ENCODE data around the gene UNC5B. TPM values are rescaled to one million over a fixed set of nuclear protein-coding genes. Genes with fewer than 3 reads are reported as not detected.

The UNC5B gene
- polyA plus RNA-seq, 1 donor (not counting 4 experiments of a cell fraction or from before 2014, with no cell fraction given), result 1.1 TPM

DNA sequence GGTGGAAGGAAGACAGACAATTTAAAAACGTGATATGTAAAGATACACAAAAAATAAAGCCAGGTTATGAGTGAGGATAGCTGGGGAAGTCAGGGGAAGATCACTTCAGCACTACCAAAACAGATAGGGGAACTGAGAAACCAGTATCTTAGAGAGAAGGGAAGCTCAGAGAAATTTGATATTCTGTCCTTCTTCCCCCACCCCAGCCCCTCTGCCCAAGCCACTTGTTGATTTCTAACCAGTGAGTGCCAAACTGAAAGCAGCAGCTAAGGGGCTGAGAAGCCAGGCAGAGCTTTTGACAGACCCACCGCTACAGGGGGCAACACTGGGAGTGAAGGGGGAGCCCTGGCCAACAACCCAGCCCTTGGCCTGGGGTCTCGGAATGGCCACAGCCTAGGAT lies 97.5 kb downstream of the UNC5B start:
- DNase-seq (ENCODE audit: low read depth, low spot score) (no peak), FAIRE-seq (no peak)
- no peak overlapping the region for H3K4me2 ChIP-seq (ENCODE audit: control insufficient read depth, extremely low read depth, insufficient read depth, low read depth, low read length)
- no peak for TF ChIP-seq EZH2 (IDR thresholded peaks at IDR 0.05; ENCODE audit: low read length)
- TF ChIP-seq, protein P1, sequence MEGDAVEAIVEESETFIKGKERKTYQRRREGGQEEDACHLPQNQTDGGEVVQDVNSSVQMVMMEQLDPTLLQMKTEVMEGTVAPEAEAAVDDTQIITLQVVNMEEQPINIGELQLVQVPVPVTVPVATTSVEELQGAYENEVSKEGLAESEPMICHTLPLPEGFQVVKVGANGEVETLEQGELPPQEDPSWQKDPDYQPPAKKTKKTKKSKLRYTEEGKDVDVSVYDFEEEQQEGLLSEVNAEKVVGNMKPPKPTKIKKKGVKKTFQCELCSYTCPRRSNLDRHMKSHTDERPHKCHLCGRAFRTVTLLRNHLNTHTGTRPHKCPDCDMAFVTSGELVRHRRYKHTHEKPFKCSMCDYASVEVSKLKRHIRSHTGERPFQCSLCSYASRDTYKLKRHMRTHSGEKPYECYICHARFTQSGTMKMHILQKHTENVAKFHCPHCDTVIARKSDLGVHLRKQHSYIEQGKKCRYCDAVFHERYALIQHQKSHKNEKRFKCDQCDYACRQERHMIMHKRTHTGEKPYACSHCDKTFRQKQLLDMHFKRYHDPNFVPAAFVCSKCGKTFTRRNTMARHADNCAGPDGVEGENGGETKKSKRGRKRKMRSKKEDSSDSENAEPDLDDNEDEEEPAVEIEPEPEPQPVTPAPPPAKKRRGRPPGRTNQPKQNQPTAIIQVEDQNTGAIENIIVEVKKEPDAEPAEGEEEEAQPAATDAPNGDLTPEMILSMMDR (optimal IDR thresholded peaks at IDR 0.05 in 1 of 3, IDR thresholded peaks at IDR 0.05 in 1 of 3, conservative IDR thresholded peaks at IDR 0.05 in 1 of 3; ENCODE audit: extremely low read depth in 1 of 3, insufficient read depth in 2 of 3, low read length in 3 of 3), result no peak
- H3K36me3 ChIP-seq (ENCODE audit: control insufficient read depth in 2 of 2, extremely low read depth in 1 of 2, insufficient read depth in 2 of 2, low read length in 2 of 2), result no peaks in the 10 kb centered on the region
- H3K9me3 ChIP-seq (ENCODE audit: control insufficient read depth, low read depth, low read length), result no peaks in the 10 kb centered on the region
- dilution Hi-C loops (cut with MboI; ENCODE audit: extremely low pct_ligation_motif_present, low sequenced_read_pairs), result no loop called here
- H3K9me1 ChIP-seq (ENCODE audit: control insufficient read depth, extremely low read depth, insufficient read depth, low read length), result no peaks in the 10 kb centered on the region
- H3K4me1 ChIP-seq (ENCODE audit: control insufficient read depth, extremely low read depth, insufficient read depth, low read length), result no peaks in the 10 kb centered on the region
- no peak overlapping the region for H2AFZ ChIP-seq (ENCODE audit: control insufficient read depth, low read length)
- H3K27ac ChIP-seq (ENCODE audit: control insufficient read depth, insufficient read depth, low read length), result no peak overlapping the region
- no peak overlapping the region for H3K4me3 ChIP-seq (ENCODE audit: control insufficient read depth in 2 of 3, extremely low read depth in 1 of 3, insufficient read depth in 2 of 3, low read depth in 1 of 3, low read length in 3 of 3)
- H4K20me1 ChIP-seq (ENCODE audit: control insufficient read depth, extremely low read depth, insufficient read depth, low read length), result no peaks in the 10 kb centered on the region
- H3K27me3 ChIP-seq (ENCODE audit: control insufficient read depth, extremely low read depth, insufficient read depth, low read length), result peaks cover 35% of the 10 kb centered on the region
- no peak overlapping the region for H3K9ac ChIP-seq (ENCODE audit: control insufficient read depth, extremely low read depth, insufficient read depth, low read length)
- no peaks in the 10 kb centered on the region for H3K79me2 ChIP-seq (ENCODE audit: control insufficient read depth, insufficient read depth, low read length)

DNA sequence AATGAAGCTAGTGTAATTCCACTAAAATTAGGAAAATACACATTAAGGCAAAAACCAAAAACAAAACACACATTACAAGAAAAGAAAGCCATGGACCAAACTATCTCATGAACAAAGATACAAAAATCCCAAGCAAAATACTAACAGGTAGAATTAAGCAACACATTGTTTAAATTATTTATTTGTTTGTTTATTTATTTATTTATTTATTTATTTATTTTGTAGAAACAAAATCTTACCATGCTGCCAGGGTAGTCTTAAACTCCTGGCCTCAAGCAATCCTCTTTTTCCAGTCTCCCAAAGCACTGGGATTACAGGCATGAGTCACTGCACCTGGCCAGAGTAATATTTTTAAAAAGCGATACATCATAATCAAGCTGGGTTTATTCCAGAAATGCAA lies 99.8 kb downstream of the UNC5B start:
- Histone ChIP-seq H4K20me1 (ENCODE audit: control insufficient read depth, extremely low read depth, insufficient read depth, low read length) (no peaks in the 10 kb centered on the region), H3K4me3 (ENCODE audit: control insufficient read depth in 2 of 3, extremely low read depth in 1 of 3, insufficient read depth in 2 of 3, low read depth in 1 of 3, low read length in 3 of 3) (no peak overlapping the region), H3K9ac (ENCODE audit: control insufficient read depth, extremely low read depth, insufficient read depth, low read length) (no peak overlapping the region), H2AFZ (ENCODE audit: control insufficient read depth, low read length) (no peak overlapping the region), H3K79me2 (ENCODE audit: control insufficient read depth, insufficient read depth, low read length) (no peaks in the 10 kb centered on the region), H3K4me1 (ENCODE audit: control insufficient read depth, extremely low read depth, insufficient read depth, low read length) (no peaks in the 10 kb centered on the region), H3K27ac (ENCODE audit: control insufficient read depth, insufficient read depth, low read length) (no peak overlapping the region), H3K9me3 (ENCODE audit: control insufficient read depth, low read depth, low read length) (no peaks in the 10 kb centered on the region), H3K9me1 (ENCODE audit: control insufficient read depth, extremely low read depth, insufficient read depth, low read length) (no peaks in the 10 kb centered on the region), H3K27me3 (ENCODE audit: control insufficient read depth, extremely low read depth, insufficient read depth, low read length) (peaks cover 35% of the 10 kb centered on the region), H3K4me2 (ENCODE audit: control insufficient read depth, extremely low read depth, insufficient read depth, low read depth, low read length) (no peak overlapping the region), H3K36me3 (ENCODE audit: control insufficient read depth in 2 of 2, extremely low read depth in 1 of 2, insufficient read depth in 2 of 2, low read length in 2 of 2) (no peaks in the 10 kb centered on the region)
- no peak for FAIRE-seq
- DNase-seq (ENCODE audit: low read depth, low spot score), result no peak
- dilution Hi-C loops (cut with MboI; ENCODE audit: extremely low pct_ligation_motif_present, low sequenced_read_pairs), result no loop called here
- TF ChIP-seq, protein P1 (optimal IDR thresholded peaks at IDR 0.05 in 1 of 3, IDR thresholded peaks at IDR 0.05 in 1 of 3, conservative IDR thresholded peaks at IDR 0.05 in 1 of 3; ENCODE audit: extremely low read depth in 1 of 3, insufficient read depth in 2 of 3, low read length in 3 of 3), result no peak
- TF ChIP-seq EZH2 (IDR thresholded peaks at IDR 0.05; ENCODE audit: low read length), result no peak
